Neutrophil (primary cell): ENCODE results near the gene ZNF385C.

Experiments
- H3K27ac ChIP-seq: fragments of 200-600 bp; sonication (generic); 2 replicates; pipeline ENCODE4 v1.5.1; 2016; ENCODE audit warnings: mild to moderate bottlenecking, moderate library complexity
- H3K27me3 ChIP-seq: fragments of 200-600 bp; sonication (generic); 2 replicates; pipeline ENCODE4 v1.6.0; 2016; ENCODE audit warnings: mild to moderate bottlenecking
- H3K36me3 ChIP-seq: fragments of 200-600 bp; sonication (generic); 2 replicates; pipeline ENCODE4 v1.5.1; 2017
- H3K4me1 ChIP-seq, 2 experiments: fragments of 200-600 bp in 1 of 2; sonication (generic) in 1 of 2; 1 replicate in 1 of 2; 2 replicates in 1 of 2; pipeline versions ENCODE4 v1.5.1 to v1.6.1; 2013 to 2016; ENCODE audit warnings: low read depth in 1 of 2, low read length in 1 of 2, mild to moderate bottlenecking in 1 of 2, moderate library complexity in 1 of 2; ENCODE audit not compliant: control insufficient read depth in 1 of 2, insufficient read depth in 1 of 2
- H3K4me3 ChIP-seq, 2 experiments: fragments of 200-600 bp in 1 of 2; sonication (generic) in 1 of 2; 1 replicate in 1 of 2; 2 replicates in 1 of 2; pipeline ENCODE4 v1.5.1; 2013 to 2016; ENCODE audit warnings: low read depth in 1 of 2, low read length in 1 of 2, mild to moderate bottlenecking in 1 of 2, moderate library complexity in 1 of 2
- H3K9me3 ChIP-seq: fragments of 200-600 bp; sonication (generic); 2 replicates; pipeline ENCODE4 v1.5.1; 2016
- CTCF ChIP-seq: fragments of 200-600 bp; sonication (generic); IDR thresholded peaks from 2 replicates; pipeline ENCODE4 v1.5.1; 2016; ENCODE audit warnings: antibody characterized with exemption

ZNF385C gene

DNA sequence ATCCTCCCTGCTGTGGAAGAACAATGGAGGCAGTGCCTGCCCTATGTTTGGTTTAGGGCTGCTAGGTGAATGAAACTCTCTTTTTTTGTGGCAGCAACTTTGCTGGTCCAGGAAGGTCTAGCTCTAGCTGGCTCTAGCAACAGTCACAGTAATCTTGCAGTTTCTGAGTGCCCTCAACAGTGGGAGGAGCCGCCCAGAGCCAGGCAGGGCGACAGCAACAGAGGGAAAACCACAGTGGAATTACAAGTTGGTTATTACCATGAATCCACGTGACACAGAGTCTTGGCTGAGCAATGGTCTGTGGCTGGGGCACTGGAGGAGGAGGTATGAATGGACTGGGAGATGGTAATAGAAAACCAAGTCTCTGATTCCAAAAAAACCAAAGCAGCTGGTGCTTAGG, 34.7 kb upstream of the ZNF385C start:
- Histone ChIP-seq H3K9me3 (no peaks in the 10 kb centered on the region), H3K27ac (peak overlapping the region; percentile 67), H3K4me3 (no peak overlapping the region), H3K36me3 (peaks cover 33% of the 10 kb centered on the region), H3K4me1 (peaks cover 50 to 52% of the 10 kb centered on the region in 2 experiments), H3K27me3 (no peaks in the 10 kb centered on the region)
- no peak for TF ChIP-seq CTCF

DNA sequence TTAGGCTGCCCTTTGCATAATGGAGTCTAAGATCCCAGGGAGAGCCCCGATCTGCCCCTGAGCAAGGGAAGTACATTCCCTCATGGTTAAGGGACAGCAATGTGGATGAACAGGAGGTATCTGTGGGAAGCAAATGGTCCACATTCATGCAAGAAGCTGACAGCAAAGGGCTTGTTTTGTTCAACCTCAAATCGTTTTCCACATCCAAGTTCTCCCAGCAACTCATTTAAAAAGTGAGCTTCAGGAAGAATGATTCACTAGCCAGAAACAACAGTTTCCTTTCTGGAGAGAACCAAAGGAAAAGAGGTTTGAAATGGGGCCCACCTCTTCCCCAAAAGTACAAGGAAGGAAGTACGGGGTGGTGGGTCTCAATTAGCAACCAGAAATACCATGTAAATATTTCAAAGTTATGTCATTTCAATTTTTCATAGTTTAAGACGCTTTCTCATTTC, 33.7 kb upstream of the ZNF385C start:
- H3K9me3 ChIP-seq = no peaks in the 10 kb centered on the region
- H3K4me1 ChIP-seq = peaks cover 50 to 52% of the 10 kb centered on the region in 2 experiments
- H3K27ac ChIP-seq = peak overlapping the region; percentile 67
- no peak for TF ChIP-seq CTCF
- H3K4me3 ChIP-seq = no peak overlapping the region
- H3K27me3 ChIP-seq = no peaks in the 10 kb centered on the region
- peaks cover 43% of the 10 kb centered on the region for H3K36me3 ChIP-seq

DNA sequence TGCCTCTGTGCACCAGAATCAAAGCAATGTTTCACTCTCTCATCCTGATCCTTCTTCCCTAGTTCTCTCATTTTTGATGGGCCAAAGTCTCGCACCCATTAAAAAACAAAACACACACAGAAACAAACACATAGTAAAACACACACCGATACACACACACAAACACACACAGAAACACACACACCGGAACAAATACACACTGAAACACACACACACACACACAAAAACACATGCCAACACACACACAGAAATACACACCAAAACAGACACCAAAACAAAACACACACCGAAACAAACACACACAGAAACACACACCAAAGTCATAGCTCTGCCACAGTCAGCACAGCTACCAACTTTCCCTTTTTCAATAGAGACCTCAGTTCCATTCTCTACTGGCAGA, 33.0 kb upstream of the ZNF385C start:
- Histone ChIP-seq H3K4me3 (no peak overlapping the region), H3K4me1 (peaks cover 46 to 47% of the 10 kb centered on the region in 2 experiments), H3K36me3 (peaks cover 50% of the 10 kb centered on the region), H3K9me3 (no peaks in the 10 kb centered on the region), H3K27ac (peak overlapping the region; percentile 67), H3K27me3 (no peaks in the 10 kb centered on the region)
- TF ChIP-seq CTCF = no peak

DNA sequence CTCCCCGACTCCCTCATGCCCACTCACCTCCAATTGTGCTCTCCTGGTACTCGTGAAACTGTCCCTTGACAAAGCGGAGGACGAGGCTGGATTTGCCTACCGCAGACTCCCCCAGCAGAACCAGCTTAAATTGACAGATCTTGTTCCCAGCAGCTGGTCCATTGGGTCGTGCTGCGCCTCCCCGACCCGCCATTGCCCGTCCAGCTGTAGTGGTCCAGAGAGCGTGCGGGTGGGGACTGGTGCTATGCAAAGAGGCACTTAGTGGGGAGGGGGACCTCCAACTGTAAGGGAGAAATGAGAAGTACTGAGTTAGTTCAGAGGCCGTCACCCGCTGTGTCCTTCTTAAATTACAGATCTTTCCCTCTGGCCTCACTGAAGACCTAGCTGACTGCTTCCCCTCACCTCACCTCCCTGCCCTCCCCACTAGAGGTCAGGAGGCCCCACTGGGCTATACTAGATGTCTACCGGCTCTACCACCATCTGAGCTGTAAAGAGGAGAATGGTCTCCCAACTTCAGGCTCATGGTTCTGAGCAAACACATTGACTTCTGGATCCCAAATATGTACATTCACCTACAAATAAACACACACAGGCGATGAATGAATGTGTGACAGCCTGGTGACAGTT, 32.1 kb upstream of the ZNF385C start:
- no peaks in the 10 kb centered on the region for H3K9me3 ChIP-seq
- peaks cover 57% of the 10 kb centered on the region for H3K36me3 ChIP-seq
- TF ChIP-seq CTCF = no peak
- peak overlapping the region; percentile 67 for H3K27ac ChIP-seq
- no peak overlapping the region for H3K4me3 ChIP-seq
- H3K27me3 ChIP-seq = no peaks in the 10 kb centered on the region
- H3K4me1 ChIP-seq = peaks cover 38 to 39% of the 10 kb centered on the region in 2 experiments

DNA sequence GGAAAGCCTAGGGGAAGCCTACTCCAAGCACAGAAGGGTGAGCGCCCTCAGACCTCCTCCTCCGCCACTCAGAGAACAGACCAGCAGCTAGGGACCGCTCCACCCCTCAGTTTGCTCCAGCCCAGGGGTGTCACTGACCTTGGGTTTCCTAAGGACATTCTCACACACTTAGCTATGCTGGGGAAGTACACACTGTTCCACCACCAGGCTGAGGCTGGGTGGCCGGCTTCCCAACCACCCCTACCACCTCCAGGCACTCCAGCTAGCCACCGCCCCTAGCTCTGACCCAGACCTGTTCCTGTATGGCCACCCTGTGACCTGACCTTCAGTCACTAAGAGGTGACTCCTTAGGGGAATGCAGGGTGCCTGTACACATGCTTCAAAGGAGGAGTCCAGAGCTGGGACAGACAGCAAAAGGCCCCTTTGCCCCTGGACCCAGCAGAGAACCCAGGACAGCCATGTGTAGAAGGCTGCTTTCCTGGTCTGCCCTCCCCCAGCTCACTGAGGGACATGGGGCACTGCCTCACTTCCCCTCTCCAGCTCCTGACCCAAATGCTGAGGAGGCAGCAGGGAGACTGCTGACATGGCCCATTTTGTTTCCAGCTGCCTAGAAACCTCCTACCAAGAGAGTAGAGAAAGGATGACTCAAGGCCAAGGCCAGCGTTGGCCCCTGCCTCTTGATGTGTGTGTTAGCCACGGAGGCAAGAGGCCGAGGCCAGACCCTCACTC, 31.0 kb upstream of the ZNF385C start:
- Histone ChIP-seq H3K36me3 (peaks cover 67% of the 10 kb centered on the region), H3K4me3 (no peak overlapping the region)

More for the DNA sequence above, 31.0 kb upstream of the ZNF385C start:
- TF ChIP-seq CTCF = no peak
- Histone ChIP-seq H3K27me3 (no peaks in the 10 kb centered on the region), H3K9me3 (no peaks in the 10 kb centered on the region), H3K27ac (no peak overlapping the region), H3K4me1 (peaks cover 29 to 33% of the 10 kb centered on the region in 2 experiments)
